ENCODE measurements around the gene NCOR1.

NCOR1 gene

GRCh38 chr17:16259926-16260325 lies 44.6 kb upstream of the NCOR1 start:
- Histone ChIP-seq H4K20me1 (ENCODE audit: insufficient read depth, low read length) (no peaks in the 10 kb centered on the region), H3K4me2 (ENCODE audit: low read depth, low read length) (no peak overlapping the region), H2AFZ (ENCODE audit: low read length) (no peak overlapping the region), H3F3A (ENCODE audit: insufficient read depth, low read length) (no peaks in the 10 kb centered on the region), H3K9ac (ENCODE audit: low read length) (no peak overlapping the region), H3K9me2 (replicated peaks; ENCODE audit: insufficient read depth, low read length) (no peaks in the 10 kb centered on the region), H3K36me3 (replicated peaks; ENCODE audit: insufficient read depth, low read length) (no peaks in the 10 kb centered on the region), H3K27me3 (replicated peaks; ENCODE audit: insufficient read depth, low read length) (no peaks in the 10 kb centered on the region), H3K4me3 (ENCODE audit: low read length) (no peak overlapping the region), H3K79me2 (ENCODE audit: low read length) (no peaks in the 10 kb centered on the region), H3K4me1 (ENCODE audit: low read length) (no peaks in the 10 kb centered on the region), H3K27ac (ENCODE audit: low read length) (no peak overlapping the region), H3K9me3 (replicated peaks; ENCODE audit: insufficient read depth, low read length) (no peaks in the 10 kb centered on the region)
- TF ChIP-seq CTCF (IDR thresholded peaks at IDR 0.05; ENCODE audit: low read length) (no peak), EZH2 (optimal IDR thresholded peaks at IDR 0.05; ENCODE audit: low read depth, low read length) (no peak), EZH2phosphoT487 (IDR thresholded peaks at IDR 0.05; ENCODE audit: low read length) (no peak)
- no peak for DNase-seq

GRCh38 chr17:16258901-16259300 lies 43.6 kb upstream of the NCOR1 start:
- Histone ChIP-seq H3K4me3 (ENCODE audit: low read length) (no peak overlapping the region), H3K27me3 (replicated peaks; ENCODE audit: insufficient read depth, low read length) (no peaks in the 10 kb centered on the region), H3K36me3 (replicated peaks; ENCODE audit: insufficient read depth, low read length) (no peaks in the 10 kb centered on the region), H3K79me2 (ENCODE audit: low read length) (no peaks in the 10 kb centered on the region), H3K9me3 (replicated peaks; ENCODE audit: insufficient read depth, low read length) (no peaks in the 10 kb centered on the region), H3K4me1 (ENCODE audit: low read length) (no peaks in the 10 kb centered on the region), H4K20me1 (ENCODE audit: insufficient read depth, low read length) (no peaks in the 10 kb centered on the region), H3F3A (ENCODE audit: insufficient read depth, low read length) (no peaks in the 10 kb centered on the region), H3K9me2 (replicated peaks; ENCODE audit: insufficient read depth, low read length) (no peaks in the 10 kb centered on the region), H3K27ac (ENCODE audit: low read length) (no peak overlapping the region), H2AFZ (ENCODE audit: low read length) (no peak overlapping the region), H3K4me2 (ENCODE audit: low read depth, low read length) (no peak overlapping the region), H3K9ac (ENCODE audit: low read length) (no peak overlapping the region)
- no peak for TF ChIP-seq EZH2 (optimal IDR thresholded peaks at IDR 0.05; ENCODE audit: low read depth, low read length)
- TF ChIP-seq EZH2phosphoT487 (IDR thresholded peaks at IDR 0.05; ENCODE audit: low read length) = no peak
- TF ChIP-seq CTCF (IDR thresholded peaks at IDR 0.05; ENCODE audit: low read length) = no peak
- no peak for DNase-seq

- Histone ChIP-seq H3K9me3 (replicated peaks; ENCODE audit: insufficient read depth, low read length) (no peaks in the 10 kb centered on the region), H3K9ac (ENCODE audit: low read length) (no peak overlapping the region), H3K27ac (ENCODE audit: low read length) (no peak overlapping the region), H3K36me3 (replicated peaks; ENCODE audit: insufficient read depth, low read length) (no peaks in the 10 kb centered on the region), H3K79me2 (ENCODE audit: low read length) (no peaks in the 10 kb centered on the region), H3F3A (ENCODE audit: insufficient read depth, low read length) (no peaks in the 10 kb centered on the region), H3K27me3 (replicated peaks; ENCODE audit: insufficient read depth, low read length) (no peaks in the 10 kb centered on the region), H3K4me2 (ENCODE audit: low read depth, low read length) (no peak overlapping the region), H2AFZ (ENCODE audit: low read length) (no peak overlapping the region), H3K9me2 (replicated peaks; ENCODE audit: insufficient read depth, low read length) (no peaks in the 10 kb centered on the region), H3K4me3 (ENCODE audit: low read length) (no peak overlapping the region), H4K20me1 (ENCODE audit: insufficient read depth, low read length) (no peaks in the 10 kb centered on the region), H3K4me1 (ENCODE audit: low read length) (no peaks in the 10 kb centered on the region)
- no peak for DNase-seq
- TF ChIP-seq CTCF (IDR thresholded peaks at IDR 0.05; ENCODE audit: low read length) (no peak), EZH2 (optimal IDR thresholded peaks at IDR 0.05; ENCODE audit: low read depth, low read length) (no peak), EZH2phosphoT487 (IDR thresholded peaks at IDR 0.05; ENCODE audit: low read length) (no peak)
These were observed 40.2 kb upstream of the NCOR1 start for GRCh38 chr17:16255481-16255921.
